HG02943 (cell line): ENCODE results near the gene AAK1.

Experiments used
- ATAC-seq: cut with Tn5 transposase; IDR thresholded peaks from one replicate; pipeline ENCODE4 v1.9.1; 2021; ENCODE audit warnings: mild to moderate bottlenecking, low read depth, moderate library complexity; ENCODE audit not compliant: unreplicated experiment

AAK1 gene

DNA sequence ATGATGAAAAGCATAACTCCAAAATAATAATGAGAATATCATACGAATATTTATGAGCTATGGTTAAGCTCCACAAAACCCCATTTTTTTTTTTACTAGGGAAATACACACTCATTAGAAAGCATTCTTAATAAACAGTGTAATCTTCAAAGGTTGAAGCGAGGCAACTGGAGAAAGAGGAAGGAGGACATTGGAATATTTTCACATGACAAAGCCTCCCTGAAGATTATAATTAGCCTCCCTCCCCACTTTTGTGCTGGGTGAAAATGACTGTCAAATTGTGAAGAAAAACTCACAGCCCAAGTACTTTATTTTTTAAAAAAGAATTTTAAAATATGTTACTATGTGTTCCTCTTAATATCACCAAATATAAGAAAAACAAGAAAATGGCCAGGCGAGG is 142.2 kb downstream of the AAK1 start:
- no peak for ATAC-seq

DNA sequence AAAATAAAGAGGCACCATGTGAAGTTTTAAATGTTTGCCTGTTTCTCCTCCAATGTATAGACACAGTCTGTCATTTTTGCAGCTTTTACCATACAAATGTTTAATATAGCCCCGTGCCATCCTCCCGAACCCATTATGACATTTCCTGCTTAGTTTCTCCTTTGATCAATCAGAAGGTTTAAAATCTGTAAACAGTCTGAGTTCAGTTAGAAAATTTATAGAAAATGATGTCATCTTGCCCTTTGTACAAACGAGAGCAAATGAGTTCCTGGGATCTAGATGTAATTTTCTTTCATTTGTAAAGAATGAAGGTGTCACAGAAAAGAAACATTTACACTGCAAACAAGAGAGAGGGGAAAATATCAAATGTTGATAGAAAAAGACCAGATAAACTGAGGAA is 143.6 kb downstream of the AAK1 start:
- ATAC-seq, result no peak

DNA sequence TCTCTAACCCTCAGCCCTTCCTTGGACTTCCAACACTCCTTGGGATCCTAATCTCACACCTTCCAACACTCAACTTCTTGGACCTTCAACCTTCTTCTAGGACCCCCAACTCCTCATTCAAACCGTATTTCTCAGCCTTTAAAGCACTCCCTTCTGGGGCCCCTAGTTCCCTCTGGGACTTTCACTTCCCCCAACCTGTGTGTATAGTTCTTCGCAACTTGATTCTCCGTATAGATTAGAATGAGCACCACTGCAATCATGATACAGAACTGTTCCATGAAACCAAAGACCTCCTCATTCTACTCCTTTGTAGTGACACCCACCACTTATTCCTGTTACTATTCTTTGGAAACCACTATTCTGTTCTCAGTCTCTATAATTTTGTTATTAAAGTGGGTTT is 144.3 kb downstream of the AAK1 start:
- ATAC-seq, result no peak

DNA sequence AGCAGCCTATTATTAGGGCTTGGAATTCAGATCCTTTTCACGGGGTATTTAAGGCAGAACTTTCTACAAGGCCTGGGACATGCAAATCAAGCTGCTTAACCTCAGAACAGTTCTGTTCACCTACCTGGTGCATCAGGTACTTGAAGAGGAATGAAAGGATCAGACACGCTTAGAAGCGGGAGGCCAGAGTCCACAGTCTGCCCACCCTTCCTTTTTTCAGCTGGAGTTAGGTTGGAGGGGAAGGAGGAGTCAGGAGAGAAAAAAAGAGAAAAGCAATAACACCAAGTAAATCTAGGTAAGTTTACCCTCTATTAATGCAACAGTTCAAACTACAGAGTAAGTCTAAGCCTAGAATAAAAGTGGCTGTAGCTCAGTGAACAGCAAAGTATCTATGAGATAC is 147.7 kb downstream of the AAK1 start:
- ATAC-seq, result no peak

DNA sequence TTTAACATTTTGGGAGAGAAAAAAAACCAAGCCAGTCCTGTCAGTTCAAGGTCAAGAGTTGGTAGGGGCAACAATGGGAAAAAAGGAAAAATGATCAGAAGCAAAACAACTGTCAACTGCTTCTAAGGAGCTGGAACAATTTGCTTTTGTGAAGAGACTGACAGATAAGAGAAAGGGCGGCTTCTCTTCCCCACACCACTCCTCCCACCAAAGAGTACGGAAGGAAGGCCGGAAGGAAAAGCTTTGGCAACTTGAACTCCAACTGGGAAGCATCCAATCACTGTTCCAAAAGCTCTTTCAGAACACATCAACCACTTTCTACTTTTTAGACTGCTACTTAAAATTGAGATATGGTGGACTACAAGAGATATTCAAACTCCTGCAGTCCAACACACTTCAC is 148.5 kb downstream of the AAK1 start:
- no peak for ATAC-seq

DNA sequence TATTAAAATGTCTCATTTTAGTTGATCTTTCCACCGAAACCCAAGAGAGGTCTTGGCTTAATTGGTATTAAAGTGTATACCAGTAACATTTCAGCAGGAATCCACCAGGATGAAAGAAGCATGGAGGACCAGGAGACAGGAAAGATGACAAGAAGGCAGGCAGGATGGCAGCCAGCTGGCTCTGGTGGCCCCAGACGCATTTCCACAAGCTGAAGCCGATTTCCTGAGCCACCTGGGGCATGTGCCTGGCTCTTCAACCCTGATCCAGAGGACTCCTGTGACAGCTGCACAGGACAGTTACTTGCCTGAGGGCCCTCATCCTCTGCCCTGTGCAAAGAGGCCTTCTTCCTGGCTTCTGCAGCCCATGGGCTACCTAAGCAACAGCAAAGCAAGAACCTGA is 149.4 kb downstream of the AAK1 start:
- no peak for ATAC-seq

DNA sequence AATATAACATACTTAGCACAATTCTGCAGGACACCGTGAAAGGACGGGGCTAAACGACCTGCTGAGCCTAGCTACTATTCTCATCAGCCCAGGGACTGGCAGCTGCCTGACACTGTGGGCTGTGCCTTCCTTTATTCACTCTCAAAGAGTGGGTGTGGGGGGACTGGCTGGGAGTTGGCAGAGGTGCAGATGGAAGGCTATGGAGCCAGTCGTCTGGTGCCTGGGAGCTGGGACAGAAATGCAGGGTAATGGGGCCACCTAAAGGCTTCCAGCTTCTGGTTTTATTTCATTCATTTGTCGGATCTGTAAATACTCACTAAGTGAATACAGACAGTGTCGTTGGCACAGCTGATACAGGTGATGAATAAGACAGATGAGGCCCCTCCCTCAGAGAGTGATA is 150.3 kb downstream of the AAK1 start:
- ATAC-seq, result no peak

DNA sequence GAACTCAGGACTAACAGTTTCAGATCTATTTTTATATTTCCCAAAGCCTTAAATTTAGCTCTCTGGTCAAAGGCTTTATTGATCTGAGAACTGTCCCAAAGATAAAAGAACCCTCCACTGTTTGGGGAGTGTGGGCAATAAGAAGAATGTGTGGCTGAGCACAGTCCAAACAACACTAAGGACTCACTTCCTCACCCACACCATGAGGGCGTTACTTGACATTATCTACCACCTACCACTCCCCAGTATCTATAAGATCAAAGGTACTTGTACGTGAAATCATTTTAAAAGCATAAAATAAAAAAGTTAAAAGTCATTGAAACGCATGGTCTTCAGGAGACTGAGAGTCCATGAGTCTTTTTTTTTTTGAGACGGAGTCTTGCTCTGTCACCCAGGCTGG is 151.7 kb downstream of the AAK1 start:
- ATAC-seq, result no peak

DNA sequence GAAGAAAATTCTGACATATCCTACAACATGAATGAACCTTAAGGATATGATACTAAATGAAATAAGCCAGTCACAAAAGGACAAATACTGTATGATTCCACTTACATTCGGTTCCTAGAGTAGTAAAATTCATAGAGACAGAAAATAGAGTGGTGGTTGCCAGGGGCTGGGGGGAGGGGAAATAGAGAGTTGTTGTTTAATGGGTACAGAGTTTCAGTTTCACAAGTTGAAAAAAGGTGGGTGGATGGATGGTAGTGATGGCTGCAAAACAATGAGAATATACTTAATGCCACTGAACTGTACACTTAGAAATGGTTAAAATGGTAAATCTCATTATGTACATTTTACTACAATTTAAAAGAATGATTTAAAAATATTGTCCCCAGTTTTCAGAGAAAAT is 153.1 kb downstream of the AAK1 start:
- no peak for ATAC-seq

DNA sequence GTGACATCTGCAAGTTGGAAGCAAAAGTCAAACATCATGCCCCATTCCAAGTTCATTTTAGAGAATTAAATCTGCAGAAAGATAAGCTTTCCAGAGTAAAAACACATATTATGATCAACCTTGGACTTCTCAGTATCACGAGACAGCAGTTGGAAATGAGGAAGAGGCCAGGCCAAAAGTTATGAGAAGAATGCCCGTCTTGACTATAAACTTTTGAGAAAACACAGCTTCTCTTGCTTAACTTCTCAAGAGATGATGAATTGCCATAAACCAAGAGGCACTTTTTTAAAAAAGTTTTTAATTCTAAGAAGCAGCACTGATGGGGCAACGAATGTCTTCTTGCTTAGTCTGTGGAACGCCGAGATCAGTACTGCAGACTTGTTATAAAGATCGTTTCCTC is 153.7 kb downstream of the AAK1 start:
- no peak for ATAC-seq

DNA sequence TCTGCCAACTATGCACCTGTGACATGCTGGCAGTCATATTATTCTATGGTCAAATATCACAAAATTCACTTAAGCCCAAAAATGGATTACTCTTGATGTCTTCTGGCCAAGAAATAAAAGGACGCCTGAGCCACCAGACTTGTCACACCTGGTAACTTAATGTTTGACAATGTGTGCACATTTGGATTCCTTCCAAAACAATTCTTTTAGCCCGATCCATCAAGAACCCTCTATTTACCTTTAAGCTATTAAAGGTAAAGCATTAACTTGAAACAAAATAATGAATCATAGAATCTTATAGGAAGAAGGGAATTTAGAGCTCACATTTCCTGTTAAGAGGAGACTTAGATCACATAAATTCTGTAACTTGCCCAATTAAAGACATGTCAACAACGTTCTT is 159.8 kb downstream of the AAK1 start:
- ATAC-seq, result no peak

DNA sequence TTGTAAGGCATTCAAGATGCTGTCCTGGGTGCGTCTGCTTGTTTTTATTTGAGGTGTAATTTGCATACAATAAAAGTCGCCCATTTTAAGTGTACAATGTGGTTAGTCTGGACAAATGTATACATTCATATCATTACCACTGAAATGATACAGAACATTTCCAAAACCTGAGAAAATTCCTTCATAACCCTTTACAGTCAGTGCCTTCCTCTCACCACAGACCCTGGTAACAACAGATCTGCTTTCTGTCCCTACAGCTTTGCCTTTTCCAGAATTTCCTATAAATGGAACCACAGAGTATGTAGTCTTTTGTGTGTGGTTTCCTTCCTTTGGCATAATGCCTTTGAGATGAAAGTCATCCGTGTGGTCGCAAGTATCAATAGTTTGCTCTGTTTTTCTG is 160.5 kb downstream of the AAK1 start:
- ATAC-seq, result no peak

DNA sequence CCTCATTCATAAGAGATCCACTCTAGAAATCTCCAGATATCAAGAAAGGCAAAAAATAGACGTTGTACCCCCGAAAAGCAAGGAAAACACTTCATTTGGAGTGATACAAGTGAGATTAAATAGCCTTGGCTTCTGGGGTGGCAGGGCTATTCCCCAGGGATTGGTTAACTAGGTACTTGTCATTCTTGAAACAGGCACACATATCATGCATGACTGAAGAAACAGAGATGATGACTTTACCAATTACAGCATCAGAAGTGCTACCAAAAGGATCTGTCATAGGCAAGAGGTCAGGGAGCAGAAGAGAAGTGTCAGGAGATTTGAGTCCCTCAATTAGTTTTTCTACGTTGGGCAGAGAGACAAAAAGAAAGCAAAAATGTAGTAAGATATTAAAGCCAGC is 161.1 kb downstream of the AAK1 start:
- no peak for ATAC-seq

DNA sequence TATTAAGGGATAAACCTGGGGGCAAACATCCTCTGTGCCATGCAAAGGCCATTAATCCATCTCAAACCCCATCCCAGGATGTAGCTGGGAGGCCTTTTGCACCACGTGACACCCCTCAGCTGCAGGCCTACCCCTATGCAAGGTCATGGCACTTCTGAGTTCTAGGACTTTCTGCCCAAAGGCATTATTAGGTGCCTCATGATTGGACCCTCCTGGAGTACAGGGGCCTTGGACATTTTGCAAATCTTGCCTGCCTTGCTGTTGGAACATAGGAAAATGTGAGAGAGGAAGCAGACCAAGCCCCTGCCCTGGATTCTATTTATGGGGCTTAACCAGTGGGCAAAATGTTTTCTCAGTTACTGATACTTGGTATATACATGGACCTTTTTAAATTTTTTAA is 162.1 kb downstream of the AAK1 start:
- no peak for ATAC-seq

DNA sequence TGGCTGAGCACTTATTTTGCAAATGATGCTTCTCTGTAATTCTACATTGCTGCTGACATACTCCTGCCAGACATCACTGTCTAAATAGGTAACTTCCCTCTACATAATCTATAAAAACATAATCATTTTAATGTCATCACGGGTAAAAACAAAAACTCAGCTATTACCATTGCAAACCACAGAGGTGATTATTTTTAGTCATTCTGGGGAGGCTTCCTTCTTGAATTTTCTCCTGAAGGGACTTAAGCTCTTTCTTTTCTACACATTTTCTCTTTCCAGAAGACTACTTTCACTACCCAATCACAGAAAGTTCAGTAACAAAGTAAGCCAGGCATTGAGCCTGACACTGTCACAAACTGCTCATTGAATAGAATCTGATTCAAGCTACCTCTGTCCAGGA is 165.9 kb downstream of the AAK1 start:
- ATAC-seq, result no peak

DNA sequence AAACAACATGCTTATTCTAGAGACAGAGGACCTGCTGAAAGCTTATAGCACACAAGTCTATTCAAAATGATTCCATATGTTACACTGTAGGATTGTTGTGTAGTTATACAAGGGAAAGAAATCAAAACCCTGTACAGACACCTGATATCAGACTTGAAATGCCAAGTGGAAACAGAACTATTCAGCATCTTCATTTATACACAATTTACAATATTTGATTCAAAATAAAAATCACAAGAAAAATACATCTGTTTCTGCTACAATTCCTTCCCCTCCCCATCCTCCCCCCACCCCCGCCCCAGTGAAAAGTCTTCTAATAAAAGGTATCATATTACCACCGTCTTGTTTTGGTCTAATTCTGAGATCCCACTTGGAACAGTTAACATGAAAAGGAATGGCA is 168.9 kb downstream of the AAK1 start:
- ATAC-seq, result no peak

DNA sequence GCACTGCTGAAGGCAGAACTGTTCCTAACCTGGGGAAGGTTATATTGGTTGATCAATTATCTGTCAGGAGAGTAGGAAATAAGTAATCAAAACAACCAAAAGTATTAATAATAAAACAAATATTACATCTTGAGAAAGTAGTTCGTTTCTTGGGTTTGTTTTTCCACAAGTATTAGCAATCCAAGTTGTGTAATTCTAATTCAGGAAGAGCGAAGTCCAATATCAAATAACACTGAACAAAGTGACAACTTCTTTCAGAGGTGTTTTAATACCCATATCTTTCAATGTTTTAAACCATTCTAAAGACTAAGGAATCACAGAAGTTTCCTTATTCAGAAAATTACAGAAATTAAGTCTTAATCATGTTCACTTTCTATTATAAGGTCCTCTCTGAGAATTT is 171.7 kb downstream of the AAK1 start:
- no peak for ATAC-seq

DNA sequence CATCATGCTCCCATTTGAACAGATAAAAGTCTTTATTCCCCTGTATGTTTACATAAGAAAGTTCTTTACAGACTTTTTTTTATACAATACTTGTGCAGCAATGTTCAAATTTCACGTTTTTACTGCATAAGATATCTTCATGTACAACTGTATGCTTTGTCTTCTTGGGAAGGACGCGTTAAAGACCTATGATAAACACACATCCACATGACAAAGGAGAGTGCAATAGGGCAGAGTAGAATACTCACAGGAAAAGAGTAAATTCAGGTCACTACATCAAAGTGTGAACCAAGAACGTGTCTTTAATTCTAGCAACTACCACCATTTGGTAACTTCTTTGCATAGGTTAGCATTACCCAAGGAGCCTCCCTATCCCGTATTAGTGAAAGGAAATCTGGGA is 172.6 kb downstream of the AAK1 start:
- no peak for ATAC-seq

DNA sequence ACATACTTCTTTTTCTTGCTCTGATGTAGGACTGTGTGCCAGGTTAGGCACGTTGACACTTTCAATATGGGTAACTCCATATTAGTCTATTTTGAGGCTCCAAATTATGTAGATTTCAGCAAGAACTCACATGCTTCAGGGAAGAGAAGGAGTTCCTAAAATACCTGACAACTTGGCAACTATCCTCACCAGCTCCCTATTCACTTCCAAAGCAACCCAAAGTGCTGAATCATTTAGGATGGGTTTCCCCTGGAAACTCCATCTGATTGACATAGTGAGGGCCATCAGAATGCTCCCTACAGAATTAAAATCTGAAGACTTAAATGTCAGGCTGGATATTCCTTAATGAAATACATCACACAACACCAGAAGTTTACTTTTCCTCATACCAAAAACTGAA is 173.8 kb downstream of the AAK1 start:
- ATAC-seq, result no peak

DNA sequence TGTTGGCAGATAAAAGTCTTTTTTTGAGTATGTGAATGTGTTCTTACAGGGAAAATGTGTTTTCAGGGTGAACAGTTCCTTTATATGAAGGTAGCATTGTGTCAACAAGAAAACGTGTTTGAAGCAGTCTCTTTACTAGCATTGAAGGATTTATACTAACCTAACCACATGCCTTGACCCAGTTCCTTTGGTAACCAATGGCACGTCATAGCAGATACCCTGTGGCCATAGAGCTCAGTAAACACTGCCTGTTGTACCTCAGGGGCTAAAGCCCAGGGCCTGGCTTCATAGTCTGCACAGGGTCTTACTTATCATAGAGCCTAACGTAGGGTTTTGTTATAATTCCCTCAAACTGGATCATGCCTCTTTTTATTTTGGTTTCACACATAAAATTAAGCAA is 174.2 kb downstream of the AAK1 start:
- no peak for ATAC-seq

DNA sequence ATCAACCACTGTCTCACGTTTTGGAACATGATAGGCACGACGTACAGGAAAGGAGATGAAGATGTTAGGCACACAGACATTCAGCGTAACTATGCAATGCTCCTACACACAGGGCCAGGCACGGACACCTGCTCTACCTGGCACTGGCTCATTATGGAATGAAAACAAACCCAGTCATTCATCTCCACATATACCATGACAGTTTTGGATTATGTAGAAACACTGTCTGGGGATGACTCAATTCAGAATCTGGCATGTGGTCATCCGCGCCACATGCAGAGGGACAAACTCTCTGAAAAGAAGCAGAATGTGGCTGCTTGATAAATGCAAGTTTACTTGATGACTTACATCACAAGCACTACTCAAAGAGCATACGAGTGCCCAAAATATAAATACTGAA is 176.8 kb downstream of the AAK1 start:
- ATAC-seq, result no peak

DNA sequence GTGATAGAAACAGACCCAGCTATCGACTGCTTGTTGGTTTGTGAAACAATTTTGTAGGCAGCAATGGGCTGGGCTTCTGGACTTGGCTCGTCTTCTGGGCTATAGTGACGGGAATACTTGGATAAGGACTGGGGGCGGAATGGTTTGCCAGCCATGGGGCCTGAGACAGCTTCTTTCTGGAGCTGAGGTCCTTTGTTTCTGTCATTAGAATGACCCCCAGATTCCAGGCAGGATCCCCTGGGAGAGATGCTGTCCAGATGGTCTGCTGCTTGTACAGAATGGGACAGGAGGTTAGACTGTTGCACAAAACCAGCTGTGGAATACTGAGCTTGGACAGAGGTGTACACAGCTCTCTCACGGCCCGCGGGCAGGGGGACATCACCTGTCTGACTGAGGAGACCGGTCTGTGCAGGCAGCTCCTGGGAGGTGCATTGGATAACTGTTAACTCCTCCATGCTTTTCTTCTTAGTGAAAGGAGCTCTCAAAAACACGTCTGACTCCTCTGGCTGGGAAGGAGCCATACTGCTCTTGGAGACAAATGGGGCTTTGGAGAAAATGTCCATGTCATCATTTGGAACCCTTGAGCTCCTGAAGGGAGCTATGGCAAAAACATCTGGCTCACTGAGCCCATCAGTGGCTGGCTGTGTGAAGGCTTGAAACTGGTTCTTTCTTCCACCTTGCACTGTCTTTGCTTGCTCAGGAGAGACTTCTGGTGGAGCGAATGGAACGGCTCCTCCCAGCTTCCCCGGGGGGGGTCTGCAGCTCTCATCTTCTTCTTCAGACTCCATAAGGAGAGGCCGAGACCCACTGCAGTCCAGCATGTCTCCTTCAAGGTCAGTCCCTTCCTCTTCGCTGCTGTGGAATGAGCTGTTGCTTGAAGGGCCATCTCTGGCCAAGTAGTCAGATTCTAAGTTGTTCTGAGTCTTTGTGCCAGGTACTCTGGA is 177.8 kb downstream of the AAK1 start:
- ATAC-seq, result no peak

DNA sequence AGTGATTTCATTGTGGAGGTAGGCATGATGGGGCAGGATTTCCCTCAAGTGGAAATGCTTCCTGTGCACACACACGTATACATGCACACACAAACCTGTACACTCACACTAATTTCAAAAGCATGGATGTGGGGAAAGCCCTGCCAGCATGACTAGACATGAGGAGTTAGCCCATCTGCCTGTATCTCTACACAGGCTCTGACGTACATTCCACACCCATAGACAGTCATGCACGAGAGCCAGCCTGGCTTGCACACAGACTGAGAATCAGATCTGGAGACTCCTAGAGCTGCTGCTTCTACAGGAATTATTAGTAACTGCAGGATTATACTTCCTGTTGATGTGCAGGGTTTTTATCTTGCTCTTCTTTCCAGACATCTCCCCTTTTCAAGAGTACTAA is 179.0 kb downstream of the AAK1 start:
- ATAC-seq, result no peak
